A549 treated with AZD9567 at 1 μM for 4 hours (cell line): ENCODE measurements around the gene PRSS33. TPM values are rescaled to one million over a fixed set of nuclear protein-coding genes. Genes with fewer than 3 reads are reported as not detected.

Experiments used
- total RNA-seq: library from RNA; stranded (reverse); fragments of 200-300 nt; extraction: Qiagen RNA extraction; gene quantifications from 5 replicates; pipeline ENCODE4 v1.2.3, GENCODE V29; 2022; ENCODE audit not compliant: insufficient read depth

Gene PRSS33
- total RNA-seq: 0.06 TPM in 1 of 5 replicates, not detected in the others

GRCh38 chr16:2787406-2787805, at the start of gene PRSS33:
PRSS33 (minus strand) TSS chr16:2787560; CDS start chr16:2786547, 1,013 bp downstream.

GRCh38 chr16:2829501-2830354, 42.4 kb upstream of the PRSS33 start, which contains the start of gene ZG16B:
ZG16B (plus strand) TSS chr16:2830303; CDS start chr16:2830442, 139 bp downstream.

GRCh38 chr16:2816751-2817339, 29.5 kb upstream of the PRSS33 start, which contains the start of gene PRSS21:
PRSS21 (plus strand) TSS chr16:2817237; CDS start chr16:2817269, 32 bp downstream.

GRCh38 chr16:2777231-2777902, 10.0 kb downstream of the PRSS33 start, which contains the start of gene ELOB:
ELOB (minus strand) TSS chr16:2777280; CDS start chr16:2777239, 41 bp downstream.

GRCh38 chr16:2752035-2752849, 35.1 kb downstream of the PRSS33 start, which contains the start of gene SRRM2:
SRRM2 (plus strand) TSS chr16:2752638; CDS start chr16:2756365, 3,727 bp downstream.

Other genes starting within 250 kb of the PRSS33 start
- 22.7 to 27.3 TPM (median 23.8 TPM) in 5 replicates for gene PDPK1, start 249.5 kb downstream of the PRSS33 start, total RNA-seq
- 38.4 to 49.1 TPM (median 46.5 TPM) in 5 replicates for gene KCTD5, start 105.0 kb downstream of the PRSS33 start, total RNA-seq
- 1.5 to 2.4 TPM (median 1.6 TPM) in 5 replicates for gene PRSS27, start 67.3 kb downstream of the PRSS33 start, total RNA-seq
- 299 to 450 TPM (median 440 TPM) in 5 replicates for gene SRRM2, start 34.9 kb downstream of the PRSS33 start, total RNA-seq
- 407 to 510 TPM (median 497 TPM) in 5 replicates for gene ELOB, start 10.3 kb downstream of the PRSS33 start, total RNA-seq
- not detected in 5 replicates for gene PRSS41, start 10.9 kb upstream of the PRSS33 start, total RNA-seq
- 0.16 to 0.24 TPM in 2 of 5 replicates, not detected in the others for gene PRSS21, start 29.7 kb upstream of the PRSS33 start, total RNA-seq
- 0.49 to 0.80 TPM (median 0.66 TPM) in 4 of 5 replicates, not detected in the other for gene ZG16B, start 42.7 kb upstream of the PRSS33 start, total RNA-seq
- 0.67 to 1.9 TPM (median 1.1 TPM) in 5 replicates for gene PRSS22, start 70.6 kb upstream of the PRSS33 start, total RNA-seq
- gene FLYWCH2, start 95.7 kb upstream of the PRSS33 start, total RNA-seq: 48.1 to 54.9 TPM (median 50.4 TPM) in 5 replicates
- gene FLYWCH1, start 124.4 kb upstream of the PRSS33 start, total RNA-seq: 23.6 to 29.2 TPM (median 26.3 TPM) in 5 replicates
- 2.0 to 2.5 TPM (median 2.1 TPM) in 4 of 5 replicates, not detected in the other for gene KREMEN2, start 176.7 kb upstream of the PRSS33 start, total RNA-seq
- 46.7 to 50.9 TPM (median 49.9 TPM) in 5 replicates for gene PAQR4, start 181.8 kb upstream of the PRSS33 start, total RNA-seq
- 68.3 to 98.4 TPM (median 93.8 TPM) in 5 replicates for gene PKMYT1, start 192.9 kb upstream of the PRSS33 start, total RNA-seq
- gene CLDN9, start 225.4 kb upstream of the PRSS33 start, total RNA-seq: 0.37 to 0.71 TPM (median 0.42 TPM) in 4 of 5 replicates, not detected in the other
- 0.18 to 1.2 TPM (median 0.28 TPM) in 5 replicates for gene CLDN6, start 230.6 kb upstream of the PRSS33 start, total RNA-seq
- 438 to 673 TPM (median 603 TPM) in 5 replicates for gene TNFRSF12A, start 232.8 kb upstream of the PRSS33 start, total RNA-seq
- gene HCFC1R1, start 236.4 kb upstream of the PRSS33 start, total RNA-seq: 226 to 241 TPM (median 237 TPM) in 5 replicates
- 26.4 to 38.3 TPM (median 35.7 TPM) in 5 replicates for gene THOC6, start 236.5 kb upstream of the PRSS33 start, total RNA-seq
- not detected in 5 replicates for gene BICDL2, start 249.4 kb upstream of the PRSS33 start, total RNA-seq